ENCODE results near the gene PARK7.
A peak's percentile ranks its signal among the peaks of the same experiment; 100 is the strongest.

PARK7 gene

GRCh38 chr1:8025061-8025670 lies 63.7 kb downstream of the PARK7 start:
- no peak for DNase-seq

GRCh38 chr1:8025671-8026144 lies 64.2 kb downstream of the PARK7 start:
- DNase-seq: no peak

GRCh38 chr1:8026153-8026975 lies 64.9 kb downstream of the PARK7 start, which contains the start of gene ERRFI1:
TSS of gene ERRFI1 (minus strand) at chr1:8026309. CDS start at chr1:8015619, 10,690 bp downstream.
- DNase-seq: peak; percentile 68

GRCh38 chr1:8026976-8027747 lies 65.7 kb downstream of the PARK7 start:
- DNase-seq: no peak

- no peak for DNase-seq
Observed at GRCh38 chr1:8027748-8028570, 66.4 kb downstream of the PARK7 start.

- no peak for DNase-seq
Observed at GRCh38 chr1:8028571-8028910, 67.0 kb downstream of the PARK7 start.

GRCh38 chr1:8031176-8031785 lies 69.8 kb downstream of the PARK7 start:
- no peak for DNase-seq

- no peak for DNase-seq
Observed at GRCh38 chr1:8032366-8032910, 70.9 kb downstream of the PARK7 start.

GRCh38 chr1:8033322-8033721 lies 71.8 kb downstream of the PARK7 start:
- DNase-seq: no peak

Data from DMS 273 treated with DMSO at 0.1 percent for 48 hours (cell line).